Suprapubic skin (tissue), 4 donors: Measurements from ENCODE around the gene ASPA. TPM values are rescaled to one million over a fixed set of nuclear protein-coding genes. Genes with fewer than 3 reads are reported as not detected.
A peak's percentile ranks its signal among the peaks of the same experiment; 100 is the strongest.

Source experiments
- DNase-seq, 2 donors: peaks; one replicate each; pipeline ENCODE4 v3.0.0-alpha.2; 2019; ENCODE audit warnings: low spot score in 2 of 2
- H3K27ac ChIP-seq: fragments of 200-600 bp; sonication (generic); one replicate; pipeline ENCODE4 v1.5.1; 2019
- H3K27me3 ChIP-seq: fragments of 200-600 bp; sonication (generic); one replicate; pipeline ENCODE4 v1.5.1; 2019
- H3K36me3 ChIP-seq: fragments of 200-600 bp; sonication (generic); one replicate; pipeline ENCODE4 v1.5.1; 2019
- H3K4me1 ChIP-seq: fragments of 200-600 bp; sonication (generic); one replicate; pipeline ENCODE4 v1.5.1; 2019
- H3K4me3 ChIP-seq: fragments of 200-600 bp; sonication (generic); one replicate; pipeline ENCODE4 v1.5.1; 2019; ENCODE audit warnings: mild to moderate bottlenecking
- H3K9me3 ChIP-seq: fragments of 200-600 bp; sonication (generic); one replicate; pipeline ENCODE4 v1.5.1; 2019
- CTCF ChIP-seq, 2 donors: fragments of 200-600 bp in 1 of 2; fragments of 450-650 bp in 1 of 2; sonication (generic) in 1 of 2; IDR thresholded peaks; one replicate each; pipeline ENCODE4 v1.5.1; 2016 to 2019; ENCODE audit warnings: antibody characterized with exemption in 2 of 2, mild to moderate bottlenecking in 1 of 2, moderate library complexity in 1 of 2
- EP300 ChIP-seq: sonication (generic); formaldehyde crosslinking; IDR thresholded peaks from one replicate; pipeline ENCODE4 v1.6.1; 2017; ENCODE audit warnings: antibody characterized with exemption
- POLR2A ChIP-seq, 2 donors: fragments of 450-650 bp; IDR thresholded peaks; one replicate each; pipeline ENCODE4 v1.6.1; 2017; ENCODE audit warnings: antibody characterized with exemption in 2 of 2, mild to moderate bottlenecking in 2 of 2, moderate library complexity in 2 of 2
- POLR2AphosphoS5 ChIP-seq, 3 donors: sonication (generic); formaldehyde crosslinking; IDR thresholded peaks; one replicate each; pipeline ENCODE4 v1.6.1; 2017; ENCODE audit warnings: antibody characterized with exemption in 3 of 3
- WGBS: methylation state at CpG from one replicate; pipeline ENCODE4 v1.1.5; 2018; 5-methylcytosine and 5-hydroxymethylcytosine counted together
- total RNA-seq, 4 donors: library from RNA; depleted of rRNA; stranded (reverse); fragments of >200 nt; gene quantifications; one replicate each; pipeline ENCODE4 v1.1.0, GENCODE V29; 2016

Gene ASPA
- total RNA-seq, 4 donors from 2014 or later = 0.98 to 5.4 (median 1.8) TPM

- H3K4me3 ChIP-seq = no peak overlapping the region
- H3K36me3 ChIP-seq = no peaks in the 10 kb centered on the region
- no peaks in the 10 kb centered on the region for H3K9me3 ChIP-seq
- 95% methylated on average over 5 of the region's 5 CpGs for WGBS
- H3K4me1 ChIP-seq = peaks cover 20% of the 10 kb centered on the region
- TF ChIP-seq POLR2A (IDR thresholded peaks at IDR 0.05) (no peak), POLR2AphosphoS5 (IDR thresholded peaks at IDR 0.05) (no peak), CTCF (IDR thresholded peaks at IDR 0.05) (no peak)
- no peaks in the 10 kb centered on the region for H3K27me3 ChIP-seq
- DNase-seq = peak in 1 of 2 donors; percentile 47
- no peak overlapping the region for H3K27ac ChIP-seq
Measured at GRCh38 chr17:3533752-3534151, 58.0 kb downstream of the ASPA start.

DNA sequence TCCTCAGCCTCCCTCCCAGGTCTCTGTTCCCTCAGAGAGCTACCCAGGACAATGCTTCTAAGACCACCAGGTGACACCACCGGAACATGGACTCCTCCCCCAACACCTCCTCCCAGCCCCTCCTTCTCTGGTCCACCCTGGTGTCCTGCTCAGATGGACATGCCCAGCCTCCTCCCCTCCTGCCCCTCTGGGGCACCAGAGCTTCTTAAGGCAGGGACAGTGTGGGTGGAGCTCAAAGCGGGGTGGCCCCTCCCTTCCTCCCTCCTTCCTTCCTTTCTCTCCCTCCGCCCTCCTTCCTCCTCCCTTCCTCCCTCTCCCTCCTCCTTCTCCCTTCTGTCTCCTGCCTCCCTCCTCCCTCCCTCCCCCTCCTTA lies 59.1 kb downstream of the ASPA start:
- TF ChIP-seq POLR2AphosphoS5 (IDR thresholded peaks at IDR 0.05) = no peak
- no peak for TF ChIP-seq CTCF (IDR thresholded peaks at IDR 0.05)
- no peak for TF ChIP-seq POLR2A (IDR thresholded peaks at IDR 0.05)
- no peak for TF ChIP-seq EP300
- DNase-seq = peak in 1 of 2 donors; percentile 72
- peak overlapping the region; percentile 9 for H3K27ac ChIP-seq

DNA sequence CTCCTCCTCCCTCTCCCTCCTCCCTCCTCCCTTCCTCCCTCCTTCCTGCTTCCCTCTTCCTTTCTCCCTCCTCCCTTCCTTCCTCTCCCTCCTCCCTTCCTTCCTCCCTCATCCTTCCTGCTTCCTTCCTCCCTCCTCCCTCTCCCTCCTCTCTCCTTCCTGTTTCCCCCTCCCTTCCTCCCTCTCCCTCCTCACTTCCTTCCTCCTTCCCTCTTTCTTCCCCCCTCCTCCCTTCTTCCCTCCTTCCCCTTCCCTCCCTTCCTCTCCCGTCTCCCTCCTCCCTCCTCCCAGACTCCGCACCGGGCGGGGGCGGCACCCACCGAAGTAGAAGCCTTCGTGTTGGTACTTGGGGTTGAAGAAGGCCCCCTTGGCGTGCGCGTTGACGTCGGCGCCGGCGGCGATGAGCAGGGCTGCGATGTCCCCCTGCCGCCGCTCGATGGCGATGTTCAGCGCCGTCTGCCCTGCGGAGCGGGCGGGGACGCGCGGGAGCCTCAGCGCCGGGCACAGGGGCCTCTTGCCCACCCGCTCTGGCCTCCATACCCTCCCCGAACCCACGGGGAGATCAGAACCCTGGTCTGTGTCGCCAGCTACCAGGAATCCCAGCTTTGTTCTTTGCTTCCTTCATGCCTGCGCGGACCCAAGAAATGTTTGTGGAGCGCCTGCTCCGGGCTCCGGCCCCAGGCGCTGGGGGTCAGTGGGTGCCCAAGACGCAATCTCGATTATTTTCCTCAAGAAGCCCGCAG lies 59.6 kb downstream of the ASPA start:
- H3K27ac ChIP-seq = peak overlapping the region; percentile 21
- no peaks in the 10 kb centered on the region for H3K9me3 ChIP-seq
- no peaks in the 10 kb centered on the region for H3K27me3 ChIP-seq
- peak in 1 of 2 donors; percentile 84 for DNase-seq
- H3K4me3 ChIP-seq = peak overlapping the region; percentile 41
- WGBS = 6% methylated on average over 39 of the region's 44 CpGs
- H3K4me1 ChIP-seq = peaks cover 12% of the 10 kb centered on the region
- TF ChIP-seq CTCF (IDR thresholded peaks at IDR 0.05) = peak; percentile 40 to 87
- no peak for TF ChIP-seq POLR2A (IDR thresholded peaks at IDR 0.05)
- no peak for TF ChIP-seq POLR2AphosphoS5 (IDR thresholded peaks at IDR 0.05)
- TF ChIP-seq EP300 = no peak
- H3K36me3 ChIP-seq = no peaks in the 10 kb centered on the region

More for the DNA sequence above, 59.1 kb downstream of the ASPA start:
- Histone ChIP-seq H3K9me3 (no peaks in the 10 kb centered on the region), H3K36me3 (no peaks in the 10 kb centered on the region), H3K4me3 (no peak overlapping the region), H3K27me3 (no peaks in the 10 kb centered on the region), H3K4me1 (peaks cover 17% of the 10 kb centered on the region)
- WGBS = 18% methylated on average over 3 of the region's 3 CpGs

- no peak for DNase-seq
- TF ChIP-seq POLR2AphosphoS5 (IDR thresholded peaks at IDR 0.05) = no peak
- TF ChIP-seq POLR2A (IDR thresholded peaks at IDR 0.05) = no peak
- no peak for TF ChIP-seq EP300
- Histone ChIP-seq H3K36me3 (peaks cover 4% of the 10 kb centered on the region), H3K27ac (no peak overlapping the region), H3K4me1 (peaks cover 9% of the 10 kb centered on the region), H3K4me3 (no peak overlapping the region), H3K9me3 (no peaks in the 10 kb centered on the region), H3K27me3 (no peaks in the 10 kb centered on the region)
- 82% methylated on average over 5 of the region's 5 CpGs for WGBS
Measured at GRCh38 chr17:3536716-3537115, 60.9 kb downstream of the ASPA start.

DNA sequence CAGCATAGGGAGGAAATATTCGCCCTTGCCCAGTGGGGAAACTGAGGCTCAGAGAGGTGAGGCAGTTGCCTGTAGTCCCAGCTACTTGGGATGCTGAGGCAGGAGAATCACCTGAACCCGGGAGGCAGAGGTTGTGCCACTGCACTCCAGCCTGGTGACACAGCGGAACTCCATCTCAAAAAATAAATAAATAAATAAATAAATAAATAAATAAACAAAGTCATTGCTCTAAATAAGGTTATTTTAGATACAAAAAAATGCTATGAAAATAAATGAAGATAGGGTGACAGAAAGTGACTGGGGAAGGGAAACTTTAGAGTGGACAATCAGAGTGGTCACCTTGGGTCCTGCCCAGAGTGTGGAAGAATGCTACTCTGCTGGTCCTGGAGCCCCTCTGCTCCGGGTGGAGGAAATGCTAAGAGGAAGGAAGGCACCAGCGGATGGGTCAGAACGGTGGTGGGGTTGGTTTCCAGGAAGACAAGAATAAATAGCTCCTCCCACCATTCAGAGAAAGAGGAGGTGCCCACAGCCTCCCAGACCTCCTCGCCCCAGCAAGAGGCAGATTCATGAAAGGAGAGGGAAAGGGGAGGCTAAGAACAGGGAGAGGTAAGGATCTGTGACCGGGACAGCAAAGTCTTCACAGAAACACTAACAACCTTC lies 64.2 kb downstream of the ASPA start:
- TF ChIP-seq POLR2A (IDR thresholded peaks at IDR 0.05) (no peak), CTCF (IDR thresholded peaks at IDR 0.05) (no peak), EP300 (no peak), POLR2AphosphoS5 (IDR thresholded peaks at IDR 0.05) (no peak)
- Histone ChIP-seq H3K27ac (no peak overlapping the region), H3K9me3 (no peaks in the 10 kb centered on the region), H3K27me3 (no peaks in the 10 kb centered on the region), H3K4me3 (no peak overlapping the region), H3K4me1 (peaks cover 9% of the 10 kb centered on the region), H3K36me3 (peaks cover 11% of the 10 kb centered on the region)
- WGBS = 81% methylated on average over 8 of the region's 8 CpGs
- no peak for DNase-seq
